ENCODE data around the gene CENPX. TPM values are rescaled to one million over a fixed set of nuclear protein-coding genes. Genes with fewer than 3 reads are reported as not detected.

CENPX gene
- total and polyA plus RNA-seq, 12 donors = 11.2 to 75.9 (median 47.9) TPM

DNA sequence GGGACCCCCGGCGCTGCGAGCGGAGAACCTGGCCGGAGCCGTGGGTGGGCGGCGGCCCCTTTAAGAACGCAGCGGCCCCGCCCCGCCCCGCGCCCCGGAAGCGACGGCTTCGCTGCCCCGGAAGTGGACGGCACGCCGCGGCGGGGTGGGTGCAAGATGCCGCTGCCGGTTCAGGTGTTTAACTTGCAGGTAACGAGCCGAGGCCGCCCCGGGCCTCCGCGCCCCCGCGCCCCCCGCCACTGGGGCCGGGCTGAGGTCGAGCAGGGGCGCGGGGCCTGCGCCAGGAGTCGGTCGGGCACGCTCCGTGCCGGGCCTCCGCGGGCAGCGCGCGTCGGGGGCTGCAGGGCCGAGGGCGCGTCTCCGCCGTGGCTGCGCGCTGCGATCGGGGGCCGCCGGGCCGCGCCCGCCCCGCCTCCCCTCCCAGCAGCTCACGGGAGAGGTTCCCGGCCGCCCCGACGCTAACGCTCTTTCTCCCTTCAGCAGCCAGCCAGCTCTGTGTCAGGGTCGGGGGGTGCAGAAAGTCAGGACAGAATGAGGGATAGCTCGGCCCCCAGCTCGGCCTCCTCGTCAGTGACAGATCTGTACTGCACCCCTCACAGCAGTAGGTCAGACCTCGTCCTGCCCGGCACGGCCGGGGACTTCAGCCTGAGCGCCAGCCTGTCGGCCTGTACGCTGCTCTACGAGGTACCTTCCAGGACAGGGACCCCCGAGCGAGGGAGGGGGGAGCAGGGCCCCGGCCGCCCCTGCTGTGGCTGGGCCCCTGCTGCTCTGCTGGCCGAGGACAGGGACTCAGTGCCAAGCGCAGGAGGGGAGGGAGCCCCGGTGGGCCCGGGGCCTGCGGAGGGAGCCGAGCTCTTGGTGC is 29.3 kb upstream of the CENPX start, which contains the start of the genes GPS1 and RFNG:
Gene GPS1 (plus strand): TSS at position 123 of the 862 bp plus-strand sequence. CDS start 34 bp downstream, at position 157.
Gene RFNG (minus strand): TSS at position 36 of the 862 bp plus-strand sequence. CDS start 45 bp downstream, outside the sequence.
- no peaks in the 10 kb centered on the region for H3K27me3 ChIP-seq
- TF ChIP-seq POLR2A (IDR thresholded peaks at IDR 0.05) = no peak
- TF ChIP-seq, protein P1, sequence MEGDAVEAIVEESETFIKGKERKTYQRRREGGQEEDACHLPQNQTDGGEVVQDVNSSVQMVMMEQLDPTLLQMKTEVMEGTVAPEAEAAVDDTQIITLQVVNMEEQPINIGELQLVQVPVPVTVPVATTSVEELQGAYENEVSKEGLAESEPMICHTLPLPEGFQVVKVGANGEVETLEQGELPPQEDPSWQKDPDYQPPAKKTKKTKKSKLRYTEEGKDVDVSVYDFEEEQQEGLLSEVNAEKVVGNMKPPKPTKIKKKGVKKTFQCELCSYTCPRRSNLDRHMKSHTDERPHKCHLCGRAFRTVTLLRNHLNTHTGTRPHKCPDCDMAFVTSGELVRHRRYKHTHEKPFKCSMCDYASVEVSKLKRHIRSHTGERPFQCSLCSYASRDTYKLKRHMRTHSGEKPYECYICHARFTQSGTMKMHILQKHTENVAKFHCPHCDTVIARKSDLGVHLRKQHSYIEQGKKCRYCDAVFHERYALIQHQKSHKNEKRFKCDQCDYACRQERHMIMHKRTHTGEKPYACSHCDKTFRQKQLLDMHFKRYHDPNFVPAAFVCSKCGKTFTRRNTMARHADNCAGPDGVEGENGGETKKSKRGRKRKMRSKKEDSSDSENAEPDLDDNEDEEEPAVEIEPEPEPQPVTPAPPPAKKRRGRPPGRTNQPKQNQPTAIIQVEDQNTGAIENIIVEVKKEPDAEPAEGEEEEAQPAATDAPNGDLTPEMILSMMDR (IDR thresholded peaks at IDR 0.05) = no peak
- intact Hi-C loops (cut with DNase I) = no loop called here
- peak; percentile 56 to 79 (median 73) for DNase-seq
- H3K4me1 ChIP-seq (replicated peaks in 1 of 2) = peaks cover 19 to 25% of the 10 kb centered on the region in 2 donors
- H3K27ac ChIP-seq = peak within 1 kb of the TSS in 1 of 5 donors; percentile 83
- no peaks in the 10 kb centered on the region for H3K9me3 ChIP-seq (replicated peaks in 1 of 3)
- 0 to 1% (median 0%) methylated on average over 5 to 94 of the region's 94 CpGs for WGBS, 4 donors
- H3K36me3 ChIP-seq (replicated peaks in 1 of 2) = peaks cover 0 to 66% of the 10 kb centered on the region in 2 donors
- peak within 1 kb of the TSS; percentile 50 to 97 (median 66) for H3K4me3 ChIP-seq

DNA sequence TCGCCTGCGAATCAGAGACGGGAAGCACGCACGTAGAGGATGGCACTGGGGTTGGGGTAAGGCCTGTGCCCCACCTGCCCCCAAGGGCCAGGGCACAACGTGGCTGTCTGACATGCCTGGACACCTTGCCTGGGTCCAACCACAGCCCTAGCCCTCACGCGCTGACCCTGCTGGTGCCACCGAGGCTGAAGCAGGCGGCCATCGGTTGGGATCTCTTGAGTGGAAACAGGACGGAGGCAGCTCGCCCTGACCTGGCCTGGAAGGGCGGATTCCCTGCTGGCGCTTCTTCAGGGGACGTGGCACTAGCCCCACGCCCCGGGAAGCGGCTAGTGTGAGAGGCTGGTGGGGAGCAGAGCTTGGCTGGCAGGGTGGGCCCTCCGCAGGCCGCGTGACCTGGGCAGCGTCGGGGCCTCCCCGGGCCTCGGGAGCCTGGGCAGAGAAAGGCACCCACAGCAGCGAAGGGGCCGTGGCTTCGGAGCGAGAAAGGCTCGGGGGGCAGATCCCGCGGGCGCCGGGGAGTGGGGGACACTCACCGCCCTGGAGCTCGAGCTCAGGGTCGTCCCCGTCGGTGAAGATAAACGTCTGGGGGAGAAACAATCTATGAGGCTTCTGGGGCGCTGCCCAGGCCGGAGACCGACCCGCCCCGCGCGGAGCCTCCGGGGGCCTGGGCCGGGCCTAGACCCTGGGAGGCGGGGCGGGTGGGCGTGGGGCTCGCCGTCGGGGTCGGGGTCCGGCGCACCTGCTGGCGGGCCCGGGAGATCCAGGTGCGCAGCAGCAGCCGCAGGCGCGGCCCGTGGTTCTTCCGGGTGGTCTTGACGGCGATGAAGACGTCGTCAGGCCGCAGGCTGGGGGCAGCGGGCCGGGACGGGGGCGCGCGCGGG is 28.3 kb upstream of the CENPX start:
- peaks cover 0 to 58% of the 10 kb centered on the region in 2 donors for H3K36me3 ChIP-seq (replicated peaks in 1 of 2)
- no peak for TF ChIP-seq POLR2A (IDR thresholded peaks at IDR 0.05)
- TF ChIP-seq, protein P1 (IDR thresholded peaks at IDR 0.05) = no peak

DNA sequence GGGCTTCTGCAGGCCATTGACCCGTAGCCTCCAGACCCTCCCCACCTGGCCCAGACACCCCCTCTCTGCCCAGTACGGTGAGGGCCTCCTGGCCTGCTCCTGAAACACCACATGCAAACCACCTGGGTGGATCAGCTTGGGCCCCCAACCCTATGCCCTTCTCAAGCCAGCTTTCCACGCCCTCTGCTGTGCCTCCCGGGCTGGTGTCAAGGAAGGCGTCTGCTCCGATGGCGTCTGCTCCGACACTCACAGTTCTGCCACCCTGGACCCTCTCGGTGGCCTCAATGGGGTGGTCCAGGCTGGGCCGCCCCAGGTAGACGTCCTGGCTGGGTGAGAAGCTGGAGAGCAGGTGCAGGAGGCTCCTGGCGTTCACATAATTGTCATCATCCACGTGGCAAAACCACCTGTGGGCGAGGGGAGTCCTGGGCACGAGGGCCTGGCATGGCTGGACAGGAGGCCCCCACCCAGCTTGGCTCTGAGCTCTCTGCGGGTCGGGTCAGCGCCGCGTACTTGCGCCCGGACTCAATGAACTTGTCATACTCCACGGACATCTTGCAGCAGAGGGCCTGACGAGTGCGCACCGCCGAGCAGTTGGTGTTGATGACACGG is 27.6 kb upstream of the CENPX start:
- WGBS, 4 donors = 91 to 94% (median 92%) methylated on average over 8 to 28 of the region's 28 CpGs
- no peak for TF ChIP-seq POLR2A (IDR thresholded peaks at IDR 0.05)
- TF ChIP-seq, protein P1 (IDR thresholded peaks at IDR 0.05) = no peak
- no peaks in the 10 kb centered on the region for H3K27me3 ChIP-seq

More for the DNA sequence above, 28.3 kb upstream of the CENPX start:
- Histone ChIP-seq H3K9me3 (replicated peaks in 1 of 3) (no peaks in the 10 kb centered on the region), H3K27me3 (no peaks in the 10 kb centered on the region), H3K27ac (peak overlapping the region in 1 of 5 donors; percentile 83), H3K4me1 (replicated peaks in 1 of 2) (peaks cover 17 to 21% of the 10 kb centered on the region in 2 donors), H3K4me3 (peak overlapping the region in 3 of 4 donors; percentile 29 to 97 (median 73))
- 14 to 100% (median 33%) methylated on average over 1 to 79 of the region's 79 CpGs for WGBS, 4 donors
- DNase-seq = peak in 2 of 7 donors; percentile 12 to 22
- intact Hi-C loops (cut with DNase I) = no loop called here

More for the DNA sequence above, 27.6 kb upstream of the CENPX start:
- Histone ChIP-seq H3K9me3 (replicated peaks in 1 of 3) (no peaks in the 10 kb centered on the region), H3K4me1 (replicated peaks in 1 of 2) (peaks cover 17 to 21% of the 10 kb centered on the region in 2 donors), H3K27ac (peak overlapping the region in 1 of 5 donors; percentile 83), H3K4me3 (peak overlapping the region in 2 of 4 donors; percentile 73 to 97), H3K36me3 (replicated peaks in 1 of 2) (peaks cover 0 to 51% of the 10 kb centered on the region in 2 donors)
- intact Hi-C loops (cut with DNase I) = no loop called here
- peak in 1 of 7 donors; percentile 9 for DNase-seq

Data from adrenal gland (tissue), 12 donors.